ENCODE measurements around the gene ADAM33. TPM values are rescaled to one million over a fixed set of nuclear protein-coding genes. Genes with fewer than 3 reads are reported as not detected.

Gene ADAM33
- polyA plus RNA-seq, 3 donors: not detected

- H3K27ac ChIP-seq (ENCODE audit: low read depth in 1 of 2, low read length in 2 of 2): no peak overlapping the region
- peaks cover 0 to 10% (median 2%) of the 10 kb centered on the region in 3 donors for H3K27me3 Mint-ChIP-seq (ENCODE audit: low read depth in 3 of 3)
- H3K4me3 ChIP-seq (replicated peaks in 1 of 3; ENCODE audit: low read depth in 2 of 3, low read length in 3 of 3): no peak overlapping the region
- no peak for TF ChIP-seq CTCF (IDR thresholded peaks at IDR 0.05)
- H3K36me3 ChIP-seq (replicated peaks in 1 of 2; ENCODE audit: control insufficient read depth in 1 of 2, insufficient read depth in 2 of 2, low read length in 2 of 2): peaks cover 2 to 29% of the 10 kb centered on the region in 2 donors
- H3K79me2 ChIP-seq (ENCODE audit: insufficient read depth, low read length): no peaks in the 10 kb centered on the region
- H3K4me2 ChIP-seq (replicated peaks; ENCODE audit: extremely low read depth, low read length, poor library complexity, severe bottlenecking): no peak overlapping the region
- H3K27ac Mint-ChIP-seq: no peak overlapping the region
- no peaks in the 10 kb centered on the region for H3K9me3 ChIP-seq (replicated peaks in 1 of 2; ENCODE audit: control insufficient read depth in 1 of 2, insufficient read depth in 1 of 2, low read length in 2 of 2)
- H3K4me3 Mint-ChIP-seq: no peak overlapping the region
- H2AFZ ChIP-seq (ENCODE audit: insufficient read depth, low read depth, low read length, poor library complexity, severe bottlenecking): no peak overlapping the region
- peaks cover 0 to 3% (median 0%) of the 10 kb centered on the region in 7 donors for H3K9me3 Mint-ChIP-seq
- peaks cover 17% of the 10 kb centered on the region for H3K4me1 Mint-ChIP-seq
- H3K27me3 ChIP-seq (ENCODE audit: control insufficient read depth in 2 of 2, insufficient read depth in 2 of 2, low read length in 2 of 2): no peaks in the 10 kb centered on the region
- WGBS (ENCODE audit: insufficient coverage): 95% methylated on average over 26 of the region's 31 CpGs
- intact Hi-C loops (cut with micrococcal nuclease): no loop called here
- peaks cover 3 to 17% of the 10 kb centered on the region in 2 donors for H3K36me3 Mint-ChIP-seq
- DNase-seq: no peak
- no peak overlapping the region for H3K9ac ChIP-seq (ENCODE audit: insufficient read depth, low read length, poor library complexity, severe bottlenecking)
- H3K4me1 ChIP-seq (ENCODE audit: control insufficient read depth in 1 of 2, insufficient read depth in 2 of 2, low read length in 2 of 2): peaks cover 12 to 19% of the 10 kb centered on the region in 2 donors
- H4K20me1 ChIP-seq (ENCODE audit: insufficient read depth, low read length): no peaks in the 10 kb centered on the region
Measured at GRCh38 chr20:3705970-3706739, 24.3 kb upstream of the ADAM33 start.

- TF ChIP-seq CTCF (IDR thresholded peaks at IDR 0.05): no peak
- H3K36me3 ChIP-seq (replicated peaks in 1 of 2; ENCODE audit: control insufficient read depth in 1 of 2, insufficient read depth in 2 of 2, low read length in 2 of 2): peaks cover 2 to 32% of the 10 kb centered on the region in 2 donors
- WGBS (ENCODE audit: insufficient coverage): 84% methylated on average over 12 of the region's 14 CpGs
- Mint-ChIP-seq H3K9me3 (peaks cover 0 to 3% (median 0%) of the 10 kb centered on the region in 7 donors), H3K4me1 (peaks cover 10% of the 10 kb centered on the region), H3K4me3 (no peak overlapping the region), H3K27me3 (ENCODE audit: low read depth in 3 of 3) (peaks cover 0 to 10% (median 2%) of the 10 kb centered on the region in 3 donors), H3K27ac (no peak overlapping the region), H3K36me3 (peaks cover 3 to 17% of the 10 kb centered on the region in 2 donors)
- H3K9me3 ChIP-seq (replicated peaks in 1 of 2; ENCODE audit: control insufficient read depth in 1 of 2, insufficient read depth in 1 of 2, low read length in 2 of 2): no peaks in the 10 kb centered on the region
- no peaks in the 10 kb centered on the region for H3K79me2 ChIP-seq (ENCODE audit: insufficient read depth, low read length)
- DNase-seq: no peak
- no peak overlapping the region for H2AFZ ChIP-seq (ENCODE audit: insufficient read depth, low read depth, low read length, poor library complexity, severe bottlenecking)
- no peak overlapping the region for H3K27ac ChIP-seq (ENCODE audit: low read depth in 1 of 2, low read length in 2 of 2)
- H3K4me1 ChIP-seq (ENCODE audit: control insufficient read depth in 1 of 2, insufficient read depth in 2 of 2, low read length in 2 of 2): peaks cover 6 to 12% of the 10 kb centered on the region in 2 donors
- H3K27me3 ChIP-seq (ENCODE audit: control insufficient read depth in 2 of 2, insufficient read depth in 2 of 2, low read length in 2 of 2): no peaks in the 10 kb centered on the region
- H3K9ac ChIP-seq (ENCODE audit: insufficient read depth, low read length, poor library complexity, severe bottlenecking): no peak overlapping the region
- intact Hi-C loops (cut with micrococcal nuclease): no loop called here
- H4K20me1 ChIP-seq (ENCODE audit: insufficient read depth, low read length): no peaks in the 10 kb centered on the region
- H3K4me2 ChIP-seq (replicated peaks; ENCODE audit: extremely low read depth, low read length, poor library complexity, severe bottlenecking): no peak overlapping the region
- H3K4me3 ChIP-seq (replicated peaks in 1 of 3; ENCODE audit: low read depth in 2 of 3, low read length in 3 of 3): no peak overlapping the region
Measured at GRCh38 chr20:3705491-3705969, 23.7 kb upstream of the ADAM33 start.

Measured in CD14-positive monocyte (primary cell).